DMS79 (cell line): ENCODE data around the gene KIAA0040.
"Not testable (repeated sequence)": the region's sequence is repeated elsewhere in the genome, so short reads cannot be mapped to it uniquely, and the experiment has no call there.

Source experiments
- DNase-seq: peaks from one replicate; lab custom pipeline; 2025; lab: John Stamatoyannopoulos, UW

KIAA0040 gene

DNA sequence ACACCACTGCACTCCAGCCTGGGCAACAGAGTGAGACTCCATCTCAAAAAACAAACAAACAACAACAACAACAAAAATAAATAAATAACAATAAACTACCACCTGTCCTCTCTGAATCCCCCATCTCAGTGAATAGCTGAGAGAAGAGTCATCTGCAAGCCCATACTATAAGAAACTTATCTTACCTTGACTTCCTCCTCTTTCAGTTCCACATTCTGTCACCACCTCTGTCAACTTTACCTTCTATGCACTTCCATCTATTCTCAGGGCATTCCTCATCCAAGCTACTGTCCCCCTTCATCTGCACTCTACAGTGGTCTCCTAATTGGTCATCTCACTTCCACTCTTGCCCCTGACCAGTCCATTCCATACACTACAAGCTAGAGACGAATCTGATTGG, 58.1 kb downstream of the KIAA0040 start:
- DNase-seq = no peak

DNA sequence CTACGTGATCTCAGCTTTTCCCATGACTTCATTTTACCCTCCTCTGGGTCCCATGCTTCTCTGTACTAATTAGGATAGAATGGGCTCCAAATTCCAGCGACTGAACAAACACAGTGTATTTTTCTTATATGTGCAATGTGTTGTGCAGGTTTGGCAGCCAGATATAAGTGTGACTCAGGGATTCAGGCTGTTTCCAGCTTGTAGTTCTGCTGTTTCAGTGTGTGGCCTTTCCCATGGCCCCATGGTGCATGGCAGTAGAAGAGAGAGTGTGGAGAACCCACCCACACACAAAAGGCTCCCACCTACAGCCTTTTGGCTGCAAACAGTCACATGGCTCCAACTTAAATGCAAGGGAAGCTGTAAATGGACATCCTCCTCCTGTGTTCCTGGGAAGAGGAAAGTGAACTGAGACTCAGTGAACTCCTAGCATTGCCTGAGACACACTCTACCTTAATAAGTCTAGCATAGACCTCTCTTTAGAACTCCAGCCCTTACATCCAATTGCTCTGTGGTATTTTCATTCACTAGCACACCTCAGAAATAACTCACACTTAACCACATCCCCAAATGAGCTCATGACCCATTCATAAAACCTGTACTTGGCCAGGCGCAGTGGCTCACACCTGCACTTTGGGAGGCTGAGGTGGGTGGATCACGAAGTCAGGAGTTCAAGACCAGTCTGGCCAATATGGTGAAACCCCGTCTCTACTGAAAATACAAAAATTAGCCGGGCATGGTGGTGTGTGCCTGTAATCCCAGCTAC, 58.7 kb downstream of the KIAA0040 start:
- DNase-seq = no peak

DNA sequence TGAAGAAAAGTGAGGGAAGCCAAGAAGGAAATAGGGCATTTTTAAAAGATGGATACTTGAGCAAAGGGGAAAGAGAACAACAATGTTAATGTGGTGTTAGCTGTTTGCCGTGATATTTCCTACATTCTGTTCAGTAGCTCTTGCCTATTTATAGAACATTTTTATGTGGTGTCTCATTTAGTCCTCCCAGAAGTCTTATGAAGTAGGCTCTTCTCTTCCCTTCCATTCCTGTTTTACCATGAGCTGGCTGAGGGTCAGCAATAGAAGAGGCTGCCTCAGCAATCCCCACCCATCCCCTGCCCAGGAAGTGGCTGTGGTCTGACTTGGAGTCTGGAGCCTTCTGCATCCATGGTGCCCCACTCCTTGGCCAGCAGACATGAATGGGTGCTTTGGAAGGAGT, 60.1 kb downstream of the KIAA0040 start:
- DNase-seq = no peak

DNA sequence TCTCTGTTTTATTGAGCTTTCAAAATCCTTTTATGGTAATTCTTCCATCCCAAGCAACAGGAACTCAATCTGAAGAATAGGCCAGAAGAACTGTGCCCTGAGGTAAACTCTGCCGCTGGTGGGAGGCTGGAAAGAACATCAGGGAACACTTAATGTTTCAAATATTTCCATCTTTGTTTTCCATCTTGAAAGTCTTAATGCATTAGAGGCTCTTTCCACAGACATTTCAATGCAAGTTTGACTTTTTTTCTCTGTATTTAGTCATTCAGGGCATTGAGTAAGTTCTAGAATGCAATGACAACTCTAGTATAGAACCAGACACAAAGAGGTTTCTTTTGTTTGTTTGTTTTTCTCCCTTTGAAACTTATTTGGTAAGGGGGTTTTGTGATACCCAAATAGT, 61.5 kb downstream of the KIAA0040 start:
- no peak for DNase-seq

DNA sequence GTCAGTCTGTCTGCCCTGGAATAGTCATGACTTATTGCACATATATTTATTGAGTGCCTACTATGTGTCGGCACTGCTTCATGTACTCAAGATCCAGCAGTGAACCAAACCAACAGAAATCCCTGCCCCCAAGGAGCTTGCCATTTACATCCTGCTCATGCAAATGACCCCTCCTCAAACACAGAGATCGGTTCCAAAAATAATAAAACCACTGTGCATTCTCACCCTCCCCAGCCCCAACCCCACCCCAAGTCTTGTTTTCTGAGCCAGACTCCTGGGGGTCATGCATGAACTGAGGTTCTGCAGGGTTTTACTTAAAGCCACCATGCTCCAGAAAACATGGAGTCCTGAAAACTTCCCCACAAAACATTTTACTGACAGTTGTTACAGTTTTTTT, 61.9 kb downstream of the KIAA0040 start:
- DNase-seq = no peak

DNA sequence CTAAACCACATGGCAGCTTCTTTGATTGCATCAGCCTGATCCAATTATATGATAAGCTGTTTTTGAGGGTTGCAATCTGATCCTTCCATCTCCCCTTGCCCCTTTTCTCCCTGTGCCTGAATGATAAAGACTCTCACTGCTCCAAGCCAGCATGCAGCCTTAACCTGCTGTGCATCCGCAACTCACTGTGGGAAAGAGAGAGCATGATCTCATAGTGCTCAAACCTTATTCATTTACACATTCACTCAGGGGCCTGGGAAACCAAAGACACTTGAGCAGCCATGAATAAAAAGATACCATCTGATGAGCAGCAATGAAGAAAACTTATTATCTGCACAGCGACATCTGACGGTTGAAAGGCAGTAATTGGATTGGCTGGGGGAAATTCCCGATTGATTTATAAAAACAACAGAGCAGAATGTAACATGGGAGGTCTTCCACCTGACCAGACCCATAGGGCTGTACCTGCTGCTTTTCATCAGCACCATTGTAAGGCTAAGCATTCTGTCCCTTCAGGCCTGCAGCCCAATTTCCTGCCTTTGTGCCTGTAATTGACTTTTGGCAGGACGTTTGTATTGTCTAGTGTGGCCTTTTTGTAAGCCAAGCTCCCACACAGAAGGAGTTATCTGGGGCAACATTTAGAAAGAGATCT, 62.5 kb downstream of the KIAA0040 start:
- no peak for DNase-seq

DNA sequence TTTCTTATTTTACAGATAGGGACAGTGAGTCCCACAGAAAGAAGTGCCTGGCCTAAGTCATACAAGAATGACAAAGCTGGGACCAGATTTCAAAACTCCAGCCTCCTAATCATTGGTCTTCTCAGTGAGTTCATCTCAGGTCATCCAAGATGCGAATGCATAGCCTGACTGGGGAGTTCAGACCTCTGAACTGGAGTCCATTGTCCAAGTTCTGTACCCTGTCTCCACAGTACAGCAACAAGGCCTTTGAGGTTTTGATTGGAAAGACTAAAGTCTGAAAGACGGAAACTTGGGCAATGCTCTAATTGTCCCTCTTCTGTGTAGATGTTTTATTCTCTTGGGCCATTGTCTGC, 63.0 kb downstream of the KIAA0040 start:
- no peak for DNase-seq

- DNase-seq = no peak
Measured at GRCh38 chr1:175129182-175129581, 63.4 kb downstream of the KIAA0040 start.

DNA sequence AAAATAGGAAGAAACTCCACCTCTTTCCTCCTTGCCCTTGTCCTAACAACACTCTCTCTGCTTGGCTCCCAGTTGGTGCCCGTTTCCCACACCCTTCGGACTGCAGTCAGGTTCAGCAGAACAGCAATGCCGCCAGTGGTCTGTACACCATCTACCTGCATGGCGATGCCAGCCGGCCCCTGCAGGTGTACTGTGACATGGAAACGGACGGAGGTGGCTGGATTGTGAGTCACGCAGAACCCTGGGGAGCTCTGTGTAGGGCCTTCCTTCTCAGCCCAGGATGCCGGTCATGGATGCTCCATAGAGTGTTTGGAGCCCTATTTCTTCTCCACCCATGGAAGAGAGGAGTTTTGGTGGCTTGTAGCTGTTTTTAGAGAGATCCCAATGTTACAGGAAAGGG, 64.1 kb downstream of the KIAA0040 start:
- no peak for DNase-seq

- DNase-seq = no peak
Measured at GRCh38 chr1:175127565-175127964, 65.0 kb downstream of the KIAA0040 start.

DNA sequence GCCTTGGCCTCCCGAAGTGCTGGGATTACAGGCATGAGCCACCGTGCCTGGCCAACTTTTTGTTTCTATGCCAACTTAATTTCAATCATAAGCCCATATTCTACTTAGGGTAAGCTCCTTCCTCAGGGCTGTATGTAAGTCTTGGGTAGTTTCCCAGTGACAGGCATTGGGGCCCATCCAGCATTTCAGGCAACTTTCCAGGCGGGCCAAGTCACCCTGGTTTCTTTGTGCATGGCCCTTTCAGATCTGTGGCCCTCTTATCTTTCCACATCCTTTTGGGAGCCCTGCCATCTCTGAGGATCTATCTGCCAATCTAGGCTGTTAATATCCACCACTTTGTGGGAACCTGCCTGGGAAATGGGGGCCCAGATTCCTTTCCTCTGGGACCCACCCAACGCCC, 66.2 kb downstream of the KIAA0040 start:
- no peak for DNase-seq

DNA sequence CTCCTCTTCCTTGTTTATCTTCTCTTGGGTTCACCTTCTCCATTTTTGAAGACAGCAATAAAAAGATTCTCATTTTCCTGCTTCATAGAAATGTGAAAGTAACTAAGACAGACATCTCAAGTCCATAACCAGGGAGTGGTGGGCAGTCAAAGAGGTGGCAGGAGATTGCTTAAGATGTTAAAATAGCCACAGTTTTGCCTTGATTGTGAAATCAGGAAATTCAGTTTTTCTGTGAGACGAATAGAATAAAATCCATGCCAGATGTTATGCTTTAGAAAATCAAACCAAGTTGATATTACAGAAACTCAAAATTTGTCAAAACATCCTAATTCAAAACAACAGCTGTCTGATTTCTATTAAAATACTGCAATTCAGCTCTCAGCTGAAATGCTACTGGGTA, 67.7 kb downstream of the KIAA0040 start:
- no peak for DNase-seq

- no peak for DNase-seq
Measured at GRCh38 chr1:175120511-175120910, 72.1 kb downstream of the KIAA0040 start.

DNA sequence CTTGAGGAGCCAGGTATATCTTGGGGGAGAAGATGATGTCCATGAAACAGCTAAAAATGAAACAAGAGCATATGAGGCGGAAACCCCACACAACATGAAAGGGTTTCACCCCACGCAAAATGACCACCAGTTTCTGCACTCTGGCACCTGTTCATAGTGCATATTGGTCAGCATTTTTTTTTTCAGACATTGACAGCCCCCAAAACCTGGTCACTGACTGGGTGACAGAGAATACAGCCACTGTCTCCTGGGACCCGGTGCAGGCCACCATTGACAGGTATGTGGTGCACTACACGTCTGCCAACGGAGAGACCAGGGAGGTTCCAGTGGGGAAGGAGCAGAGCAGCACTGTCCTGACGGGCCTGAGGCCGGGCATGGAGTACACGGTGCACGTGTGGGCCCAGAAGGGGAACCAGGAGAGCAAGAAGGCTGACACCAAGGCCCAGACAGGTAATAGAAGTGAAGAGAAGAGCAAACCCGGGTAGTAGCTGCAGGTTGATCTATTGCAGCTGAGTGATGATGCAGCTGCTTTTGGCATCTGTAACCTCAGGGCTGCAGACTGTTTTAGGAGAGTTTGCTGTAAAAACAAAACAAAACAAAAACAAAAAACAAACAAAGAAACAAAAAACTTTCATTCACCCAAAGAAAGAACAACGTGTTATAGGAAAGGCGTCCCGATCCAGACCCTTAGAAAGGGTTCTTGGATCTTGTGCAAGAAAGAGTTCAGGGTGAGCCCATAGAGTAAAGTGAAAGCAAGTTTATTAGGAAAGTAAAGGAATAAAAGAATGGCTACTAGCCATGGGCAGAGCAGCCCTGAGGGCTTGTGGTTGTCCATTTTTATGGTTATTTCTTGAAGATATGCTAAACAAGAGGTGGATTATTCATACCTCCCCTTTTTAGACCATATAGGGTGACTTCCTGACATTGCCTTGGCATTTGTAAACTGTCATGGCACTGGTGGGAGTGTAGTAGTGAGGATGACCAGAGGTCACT, 73.9 kb downstream of the KIAA0040 start:
- no peak for DNase-seq

- no peak for DNase-seq
Measured at GRCh38 chr1:175116903-175117302, 75.7 kb downstream of the KIAA0040 start.

DNA sequence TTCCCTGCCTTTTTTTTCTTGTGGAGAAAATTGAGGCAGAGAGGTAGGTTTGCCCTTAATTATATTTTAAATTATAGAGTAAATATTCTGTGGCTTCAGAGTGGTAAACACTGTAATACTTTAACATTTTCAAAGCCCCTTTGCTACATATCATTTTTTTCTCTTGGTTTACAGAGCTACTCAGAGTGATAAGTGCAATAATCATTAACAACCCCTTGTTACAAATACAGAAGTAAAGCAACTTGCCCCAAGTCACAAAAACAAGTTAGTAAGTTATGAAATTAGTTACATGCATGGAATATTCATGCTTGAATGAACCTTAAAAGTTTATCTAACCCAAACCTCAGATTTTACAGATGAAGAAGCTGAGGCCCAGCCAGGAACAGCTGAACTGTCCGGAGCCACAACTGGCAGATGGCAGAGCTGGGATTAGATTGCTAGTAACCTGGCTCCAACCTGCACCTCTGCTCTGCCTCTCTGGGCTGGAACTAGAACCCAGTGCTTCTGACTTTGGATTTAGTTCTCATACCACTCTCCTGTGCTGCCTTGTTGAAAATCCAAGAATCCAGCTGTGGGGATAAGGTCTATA, 76.3 kb downstream of the KIAA0040 start:
- DNase-seq = no peak

DNA sequence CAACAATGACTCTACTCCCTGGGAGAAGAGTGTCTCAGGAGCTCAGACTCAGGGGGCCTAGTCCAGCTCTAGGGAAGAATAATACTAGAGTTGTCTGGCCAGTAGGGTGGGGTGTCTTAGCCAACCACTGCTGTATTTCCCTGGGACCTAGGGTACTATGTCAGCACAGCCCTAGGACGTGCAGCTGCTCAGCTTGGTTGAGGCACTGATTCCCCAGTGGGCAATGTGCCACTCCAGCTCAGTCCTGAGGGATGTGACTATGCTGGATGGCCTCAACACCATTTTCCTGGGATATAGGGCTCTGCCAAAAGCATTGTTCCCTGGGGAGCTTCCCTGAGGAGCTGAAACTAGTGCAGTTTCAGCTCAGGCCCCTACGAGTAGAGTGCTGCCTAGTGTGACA, 77.6 kb downstream of the KIAA0040 start:
- DNase-seq = no peak

GRCh38 chr1:175108331-175108820, 84.2 kb downstream of the KIAA0040 start:
- DNase-seq = not testable (repeated sequence)
